H9 (cell line): ENCODE results near the gene SESTD1. TPM values are rescaled to one million over a fixed set of nuclear protein-coding genes. Genes with fewer than 3 reads are reported as not detected.

ENCODE experiments used
- DNase-seq: peaks from one replicate; pipeline ENCODE4 v3.0.0-alpha.2; 2017
- H2AFZ ChIP-seq: one replicate; pipeline ENCODE4 v1.6.1; 2013; ENCODE audit warnings: mild to moderate bottlenecking, low read length, control low read depth, moderate library complexity
- H2AK5ac ChIP-seq: 2 replicates; pipeline ENCODE4 v1.6.1; 2013; ENCODE audit warnings: low read length, control low read depth, mixed read lengths; ENCODE audit not compliant: insufficient read length
- H2BK120ac ChIP-seq: one replicate; pipeline ENCODE4 v1.6.1; 2013; ENCODE audit warnings: low read depth, mild to moderate bottlenecking, low read length, control low read depth, inconsistent platforms; ENCODE audit not compliant: poor library complexity, severe bottlenecking
- H2BK12ac ChIP-seq: 2 replicates; pipeline ENCODE4 v1.6.1; 2013; ENCODE audit warnings: low read length, control low read depth, mixed read lengths, low read depth; ENCODE audit not compliant: insufficient read length
- H2BK15ac ChIP-seq: 2 replicates; pipeline ENCODE4 v1.6.1; 2013; ENCODE audit warnings: low read depth, low read length, control low read depth
- H2BK20ac ChIP-seq: one replicate; pipeline ENCODE4 v1.6.1; 2013; ENCODE audit warnings: low read depth, mild to moderate bottlenecking, low read length, control low read depth, inconsistent platforms; ENCODE audit not compliant: poor library complexity, severe bottlenecking
- H2BK5ac ChIP-seq: 2 replicates; pipeline ENCODE4 v1.6.1; 2013; ENCODE audit warnings: low read length, control low read depth, mixed read lengths; ENCODE audit not compliant: insufficient read length
- H3K14ac ChIP-seq: 2 replicates; pipeline ENCODE4 v1.6.1; 2013; ENCODE audit warnings: low read length, control low read depth; ENCODE audit not compliant: insufficient read depth
- H3K18ac ChIP-seq: 2 replicates; pipeline ENCODE4 v1.6.1; 2013; ENCODE audit warnings: low read depth, mild to moderate bottlenecking, mixed read lengths, low read length, control low read depth; ENCODE audit not compliant: insufficient read length
- H3K23ac ChIP-seq: 2 replicates; pipeline ENCODE4 v1.6.1; 2013; ENCODE audit warnings: low read length, control low read depth, mixed read lengths, low read depth; ENCODE audit not compliant: insufficient read length
- H3K23me2 ChIP-seq: 2 replicates; pipeline ENCODE4 v1.6.1; 2013; ENCODE audit warnings: low read depth, mild to moderate bottlenecking, mixed read lengths, low read length, control low read depth; ENCODE audit not compliant: insufficient read length, poor library complexity, severe bottlenecking
- H3K27ac ChIP-seq: 2 replicates; pipeline ENCODE4 v1.5.1; 2013; ENCODE audit warnings: low read length, control low read depth, mixed read lengths, low read depth; ENCODE audit not compliant: insufficient read length
- H3K27me3 ChIP-seq: 2 replicates; pipeline ENCODE4 v1.6.1; 2013; ENCODE audit warnings: low read length, control low read depth, inconsistent platforms; ENCODE audit not compliant: insufficient read depth
- H3K4ac ChIP-seq: 2 replicates; pipeline ENCODE4 v1.6.1; 2013; ENCODE audit warnings: low read depth, mild to moderate bottlenecking, control low read depth, inconsistent platforms, low read length, moderate library complexity
- H3K4me1 ChIP-seq: 2 replicates; pipeline ENCODE4 v1.6.1; 2013; ENCODE audit warnings: low read length, control low read depth, inconsistent platforms; ENCODE audit not compliant: insufficient read depth
- H3K4me2 ChIP-seq: 2 replicates; pipeline ENCODE4 v1.6.1; 2013; ENCODE audit warnings: low read length, control low read depth, mixed read lengths; ENCODE audit not compliant: insufficient read length, insufficient read depth
- H3K56ac ChIP-seq: 2 replicates; pipeline ENCODE4 v1.6.1; 2013; ENCODE audit warnings: low read depth, mild to moderate bottlenecking, mixed read lengths, low read length, control low read depth; ENCODE audit not compliant: insufficient read length
- H3K79me1 ChIP-seq: 2 replicates; pipeline ENCODE4 v1.6.1; 2013; ENCODE audit warnings: low read depth, mild to moderate bottlenecking, moderate library complexity, low read length, control low read depth, inconsistent platforms; ENCODE audit not compliant: insufficient read depth, poor library complexity, severe bottlenecking
- H3K79me2 ChIP-seq: 2 replicates; pipeline ENCODE4 v1.6.1; 2013; ENCODE audit warnings: low read length, control low read depth, inconsistent platforms; ENCODE audit not compliant: insufficient read depth
- H3K9ac ChIP-seq: 2 replicates; pipeline ENCODE4 v1.6.1; 2013; ENCODE audit warnings: low read length, control low read depth, mixed read lengths; ENCODE audit not compliant: insufficient read length; ENCODE audit errors: extremely low read depth
- H3K9me3 ChIP-seq: one replicate; pipeline ENCODE4 v1.6.1; 2013; ENCODE audit warnings: low read depth, low read length, inconsistent platforms; ENCODE audit not compliant: control insufficient read depth
- H3T11ph ChIP-seq: one replicate; pipeline ENCODE4 v1.6.1; 2013; ENCODE audit warnings: mild to moderate bottlenecking, low read length, control low read depth, inconsistent platforms
- H4K20me1 ChIP-seq: one replicate; pipeline ENCODE4 v1.6.1; 2013; ENCODE audit not compliant: control insufficient read depth, insufficient read length, insufficient read depth
- H4K5ac ChIP-seq: 2 replicates; pipeline ENCODE4 v1.6.1; 2013; ENCODE audit warnings: low read depth, mild to moderate bottlenecking, mixed read lengths, low read length, control low read depth; ENCODE audit not compliant: insufficient read length
- H4K8ac ChIP-seq: replicated peaks from 2 replicates; pipeline ENCODE4 v1.6.1; 2013; ENCODE audit warnings: low read length, control low read depth, mixed read lengths, low read depth; ENCODE audit not compliant: insufficient read length
- H4K91ac ChIP-seq: 2 replicates; pipeline ENCODE4 v1.6.1; 2013; ENCODE audit warnings: low read depth, mild to moderate bottlenecking, moderate library complexity, mixed read lengths, low read length, control low read depth; ENCODE audit not compliant: insufficient read length
- H3K27ac Mint-ChIP-seq, 3 experiments: 2 replicates in 2 of 3; 3 replicates in 1 of 3; pipeline ENCODE4 v1.8.0; 2020 to 2021; ENCODE audit warnings: mixed read lengths in 3 of 3, mild to moderate bottlenecking in 1 of 3, moderate library complexity in 1 of 3
- H3K27me3 Mint-ChIP-seq: 2 replicates; pipeline ENCODE4 v1.8.0; 2021; ENCODE audit warnings: low read depth, mild to moderate bottlenecking, moderate library complexity, mixed read lengths
- H3K36me3 Mint-ChIP-seq, 3 experiments: 2 replicates in 2 of 3; 3 replicates in 1 of 3; pipeline ENCODE4 v1.8.0; 2020 to 2021; ENCODE audit warnings: low read depth in 3 of 3, mixed read lengths in 3 of 3; ENCODE audit not compliant: insufficient read depth in 1 of 3
- H3K4me1 Mint-ChIP-seq, 2 experiments: 2 replicates each; pipeline ENCODE4 v1.8.0; 2020; ENCODE audit warnings: mixed read lengths in 2 of 2
- H3K4me3 Mint-ChIP-seq, 2 experiments: 2 replicates in 1 of 2; 3 replicates in 1 of 2; pipeline ENCODE4 v1.8.0; 2020 to 2021; ENCODE audit warnings: mild to moderate bottlenecking in 2 of 2, mixed read lengths in 2 of 2, moderate library complexity in 1 of 2
- H3K9me3 Mint-ChIP-seq, 2 experiments: 2 replicates in 1 of 2; 3 replicates in 1 of 2; pipeline ENCODE4 v1.8.0; 2020; ENCODE audit warnings: mild to moderate bottlenecking in 2 of 2, mixed read lengths in 2 of 2, moderate library complexity in 1 of 2
- CTCF ChIP-seq: fragments of 200-600 bp; sonication (generic); conservative IDR thresholded peaks from 3 replicates; pipeline ENCODE4 v1.8.0; 2021; ENCODE audit warnings: antibody characterized with exemption, mild to moderate bottlenecking
- WGBS: extraction: QIAGEN DNeasy Blood & Tissue Kit; methylation state at CpG from one replicate; pipeline ENCODE4 v1.1.7; 2013; ENCODE audit warnings: missing lambda C conversion rate, low lambda C conversion rate, mixed read lengths; ENCODE audit not compliant: insufficient read length; ENCODE audit errors: extremely low coverage; 5-methylcytosine and 5-hydroxymethylcytosine counted together
- total RNA-seq: library from RNA; stranded (reverse); gene quantifications from 2 replicates; pipeline ENCODE4 v1.2.1, GENCODE V29; 2021

The SESTD1 gene
- total RNA-seq, 1 experiment from 2014 or later = 44.4 TPM

- Histone ChIP-seq H3T11ph (no peak overlapping the region), H3K27ac (no peak overlapping the region), H4K5ac (no peak overlapping the region), H3K4me2 (no peak overlapping the region), H3K9me3 (peaks cover 13% of the 10 kb centered on the region), H3K14ac (no peak overlapping the region), H3K23me2 (no peaks in the 10 kb centered on the region), H3K4ac (no peak overlapping the region), H3K56ac (no peak overlapping the region), H2AFZ (no peak overlapping the region), H2BK15ac (no peak overlapping the region), H3K9ac (no peak overlapping the region), H3K18ac (no peak overlapping the region), H4K20me1 (no peaks in the 10 kb centered on the region), H2AK5ac (no peak overlapping the region), H2BK120ac (no peak overlapping the region), H3K23ac (no peak overlapping the region), H2BK20ac (no peak overlapping the region), H3K79me2 (no peaks in the 10 kb centered on the region; the same call in 1 of the 2 replicates), H3K79me1 (no peaks in the 10 kb centered on the region), H4K91ac (no peak overlapping the region), H3K4me1 (no peaks in the 10 kb centered on the region), H3K27me3 (no peaks in the 10 kb centered on the region), H4K8ac (no peak overlapping the region), H2BK12ac (no peak overlapping the region), H2BK5ac (no peak overlapping the region)
- no peak for DNase-seq
- H3K27ac Mint-ChIP-seq = no peak overlapping the region
- peaks cover 48 to 51% of the 10 kb centered on the region in 2 experiments for H3K9me3 Mint-ChIP-seq
- H3K27me3 Mint-ChIP-seq = no peaks in the 10 kb centered on the region
- no peak for TF ChIP-seq CTCF
- H3K36me3 Mint-ChIP-seq = peaks cover 20 to 55% (median 38%) of the 10 kb centered on the region in 3 experiments
- WGBS = no CpG with 5 or more reads among the region's 5 CpGs
- H3K4me3 Mint-ChIP-seq = no peak overlapping the region
- H3K4me1 Mint-ChIP-seq = no peaks in the 10 kb centered on the region
Observed at GRCh38 chr2:179207047-179207446, 57.6 kb downstream of the SESTD1 start.
